ENCODE results near the gene SPATA12.

DNA sequence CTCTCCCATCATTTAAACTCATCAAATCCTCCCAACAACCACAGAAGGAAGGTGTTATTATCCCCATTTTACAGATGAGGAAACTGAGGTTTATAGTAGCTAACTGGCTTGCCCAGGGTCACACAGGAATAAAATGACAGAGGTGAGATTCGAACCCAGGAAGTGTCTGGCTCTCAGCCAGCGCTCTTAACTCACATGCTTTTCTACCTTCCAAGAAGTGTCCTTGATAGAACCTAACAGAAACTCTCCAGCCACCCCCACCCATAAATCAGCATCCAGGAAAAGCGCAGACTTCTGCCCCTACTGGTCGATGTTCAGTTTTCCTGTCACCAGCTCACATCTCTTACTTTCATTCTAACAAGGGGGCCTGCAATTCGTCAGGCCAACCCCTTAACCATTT is 51.7 kb downstream of the SPATA12 start:
- TF ChIP-seq, protein P1, sequence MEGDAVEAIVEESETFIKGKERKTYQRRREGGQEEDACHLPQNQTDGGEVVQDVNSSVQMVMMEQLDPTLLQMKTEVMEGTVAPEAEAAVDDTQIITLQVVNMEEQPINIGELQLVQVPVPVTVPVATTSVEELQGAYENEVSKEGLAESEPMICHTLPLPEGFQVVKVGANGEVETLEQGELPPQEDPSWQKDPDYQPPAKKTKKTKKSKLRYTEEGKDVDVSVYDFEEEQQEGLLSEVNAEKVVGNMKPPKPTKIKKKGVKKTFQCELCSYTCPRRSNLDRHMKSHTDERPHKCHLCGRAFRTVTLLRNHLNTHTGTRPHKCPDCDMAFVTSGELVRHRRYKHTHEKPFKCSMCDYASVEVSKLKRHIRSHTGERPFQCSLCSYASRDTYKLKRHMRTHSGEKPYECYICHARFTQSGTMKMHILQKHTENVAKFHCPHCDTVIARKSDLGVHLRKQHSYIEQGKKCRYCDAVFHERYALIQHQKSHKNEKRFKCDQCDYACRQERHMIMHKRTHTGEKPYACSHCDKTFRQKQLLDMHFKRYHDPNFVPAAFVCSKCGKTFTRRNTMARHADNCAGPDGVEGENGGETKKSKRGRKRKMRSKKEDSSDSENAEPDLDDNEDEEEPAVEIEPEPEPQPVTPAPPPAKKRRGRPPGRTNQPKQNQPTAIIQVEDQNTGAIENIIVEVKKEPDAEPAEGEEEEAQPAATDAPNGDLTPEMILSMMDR (conservative IDR thresholded peaks at IDR 0.05; ENCODE audit: low read depth, low read length), result peak; percentile 55
- TF ChIP-seq EZH2 (IDR thresholded peaks at IDR 0.05; ENCODE audit: low read length, unreplicated experiment) (no peak), EZH2phosphoT487 (IDR thresholded peaks at IDR 0.05; ENCODE audit: borderline replicate concordance, low read length) (no peak)
